Neural cell (in vitro differentiated cells): ENCODE measurements around the gene SAMD10. TPM values are rescaled to one million over a fixed set of nuclear protein-coding genes. Genes with fewer than 3 reads are reported as not detected.

Experiments used
- polyA plus RNA-seq: library from polyadenylated mRNA; depleted of rRNA; stranded (reverse); fragments of >200 nt; gene quantifications from 2 replicates; pipeline ENCODE4 v1.2.3, GENCODE V29; 2014
- small RNA-seq, 3 experiments: library from RNA; depleted of rRNA; stranded (forward); fragments of <200 nt; gene quantifications; one replicate each; pipeline ENCODE3, GENCODE V24; 2012

Gene SAMD10
- polyA plus RNA-seq, 1 donor from 2014 or later: 23.3 TPM

Small RNA genes lying within 50 kb of the gene (small RNA-seq; reads per million reads assigned to genes)
- 0 reads per million in 3 experiments for gene MIR647

Other genes starting within 250 kb of the SAMD10 start
- 65.2 and 83.6 TPM in 2 replicates for gene LIME1, start 243.0 kb downstream of the SAMD10 start, polyA plus RNA-seq
- 52.1 and 61.8 TPM in 2 replicates for gene SLC2A4RG, start 239.9 kb downstream of the SAMD10 start, polyA plus RNA-seq
- 15.0 and 21.0 TPM in 2 replicates for gene ZBTB46, start 148.4 kb downstream of the SAMD10 start, polyA plus RNA-seq
- gene ABHD16B, start 118.1 kb downstream of the SAMD10 start, polyA plus RNA-seq: not detected in 2 replicates
- 142 TPM in 2 replicates for gene TPD52L2, start 114.4 kb downstream of the SAMD10 start, polyA plus RNA-seq
- gene DNAJC5, start 84.5 kb downstream of the SAMD10 start, polyA plus RNA-seq: 82.8 and 96.7 TPM in 2 replicates
- 58.9 and 66.8 TPM in 2 replicates for gene UCKL1, start 23.2 kb downstream of the SAMD10 start, polyA plus RNA-seq
- gene ZNF512B, start 9.7 kb downstream of the SAMD10 start, polyA plus RNA-seq: 21.6 and 25.7 TPM in 2 replicates
- gene PRPF6, start 1.5 kb upstream of the SAMD10 start, polyA plus RNA-seq: 91.9 and 94.4 TPM in 2 replicates
- gene C20orf204, start 56.5 kb upstream of the SAMD10 start, polyA plus RNA-seq: 6.0 and 6.4 TPM in 2 replicates
- gene SOX18, start 70.0 kb upstream of the SAMD10 start, polyA plus RNA-seq: 0.12 TPM in 1 of 2 replicates, not detected in the other
- gene TCEA2, start 83.6 kb upstream of the SAMD10 start, polyA plus RNA-seq: 87.7 and 103 TPM in 2 replicates
- gene RGS19, start 99.9 kb upstream of the SAMD10 start, polyA plus RNA-seq: 2.6 and 3.4 TPM in 2 replicates
- gene OPRL1, start 100.4 kb upstream of the SAMD10 start, polyA plus RNA-seq: 18.3 and 18.4 TPM in 2 replicates
- 9.3 and 16.3 TPM in 2 replicates for gene LKAAEAR1, start 104.8 kb upstream of the SAMD10 start, polyA plus RNA-seq
- gene NPBWR2, start 127.9 kb upstream of the SAMD10 start, polyA plus RNA-seq: not detected in 2 replicates
- gene MYT1, start 184.8 kb upstream of the SAMD10 start, polyA plus RNA-seq: 35.8 and 42.4 TPM in 2 replicates